K562 (cell line): ENCODE results near the gene CARD11. TPM values are rescaled to one million over a fixed set of nuclear protein-coding genes. Genes with fewer than 3 reads are reported as not detected.

Experiments used
- EGR1 ChIP-seq: fragments of 450-650 bp; conservative IDR thresholded peaks from 2 replicates; pipeline ENCODE4 v1.6.1; 2017; ENCODE audit warnings: mild to moderate bottlenecking
- ETV5 ChIP-seq: sonication (generic); formaldehyde crosslinking; IDR thresholded peaks from 2 replicates; pipeline ENCODE4 v1.4.0; 2020; ENCODE audit warnings: low read depth, mild to moderate bottlenecking, missing genetic modification reagents
- EWSR1 ChIP-seq: fragments of 450-650 bp; IDR thresholded peaks from 2 replicates; pipeline ENCODE4 v1.6.1; 2018; ENCODE audit warnings: borderline replicate concordance, mild to moderate bottlenecking, low read depth, moderate library complexity; ENCODE audit not compliant: partially characterized antibody
- FOXJ2 ChIP-seq: fragments of 200-800 bp; sonication (Bioruptor generic); IDR thresholded peaks from 2 replicates; pipeline ENCODE4 v1.6.1; 2016; ENCODE audit warnings: missing genetic modification characterization, missing compliant biosample characterization
- GTF2A2 ChIP-seq: IDR thresholded peaks from 2 replicates; pipeline ENCODE4 v1.6.1; 2016; ENCODE audit warnings: mild to moderate bottlenecking, missing genetic modification characterization, missing compliant biosample characterization
- KDM1A ChIP-seq, 2 experiments: fragments of 450-650 bp; IDR thresholded peaks; 2 replicates each; pipeline ENCODE4 v1.6.1; 2016; ENCODE audit warnings: mild to moderate bottlenecking in 2 of 2
- KDM5B ChIP-seq: fragments of 200-600 bp; sonication (generic); IDR thresholded peaks from 2 replicates; pipeline ENCODE4 v1.6.1; 2012; ENCODE audit warnings: low read depth, mild to moderate bottlenecking, moderate library complexity, low read length, control low read depth, inconsistent platforms; ENCODE audit not compliant: insufficient replicate concordance
- MAFG ChIP-seq: fragments of 450-650 bp; conservative IDR thresholded peaks from 2 replicates; pipeline ENCODE4 v1.6.1; 2016; ENCODE audit warnings: missing genetic modification characterization, missing compliant biosample characterization
- MAZ ChIP-seq, 2 experiments: fragments of 450-650 bp in 1 of 2; sonication (generic) in 1 of 2; formaldehyde crosslinking; IDR thresholded peaks in 1 of 2; conservative IDR thresholded peaks in 1 of 2; 2 replicates each; pipeline versions ENCODE4 v1.4.0 to v1.5.0; 2020; ENCODE audit warnings: mild to moderate bottlenecking in 1 of 2, missing genetic modification reagents in 1 of 2
- MTF1 ChIP-seq: fragments of 250-450 bp; sonication (Bioruptor Pico); IDR thresholded peaks from 2 replicates; pipeline ENCODE4 v1.9.0; 2021; ENCODE audit warnings: moderate library complexity, mild to moderate bottlenecking, inconsistent platforms, borderline replicate concordance
- NCOA4 ChIP-seq: fragments of 450-650 bp; IDR thresholded peaks from 2 replicates; pipeline ENCODE4 v1.6.1; 2018; ENCODE audit warnings: mild to moderate bottlenecking; ENCODE audit not compliant: partially characterized antibody
- NFE2 ChIP-seq: IDR thresholded peaks from 2 replicates; pipeline ENCODE4 v1.6.1; 2014; ENCODE audit warnings: antibody characterized with exemption, low read depth
- NFIC ChIP-seq: fragments of 450-650 bp; IDR thresholded peaks from 2 replicates; pipeline ENCODE4 v1.6.1; 2017; ENCODE audit warnings: mild to moderate bottlenecking, inconsistent platforms
- PREB ChIP-seq: sonication (generic); formaldehyde crosslinking; IDR thresholded peaks from 2 replicates; pipeline ENCODE4 v1.8.1; 2023; ENCODE audit warnings: mild to moderate bottlenecking, missing genetic modification reagents
- RBFOX2 ChIP-seq: fragments of 200-400 bp; formaldehyde crosslinking; IDR thresholded peaks from 2 replicates; pipeline ENCODE4 v1.6.1; 2017; ENCODE audit warnings: low read depth, mild to moderate bottlenecking, low read length, moderate library complexity
- SNIP1 ChIP-seq: fragments of 450-650 bp; IDR thresholded peaks from 2 replicates; pipeline ENCODE4 v1.7.1; 2017; ENCODE audit warnings: low read depth, mild to moderate bottlenecking
- SRF ChIP-seq, 2 experiments: fragments of 250-450, 450-650 bp in 1 of 2; sonication (Bioruptor Pico) in 1 of 2; sonication (generic) in 1 of 2; formaldehyde crosslinking; IDR thresholded peaks; 2 replicates each; pipeline versions ENCODE4 v1.5.0 to v1.5.1; 2020 to 2022; ENCODE audit warnings: mild to moderate bottlenecking in 1 of 2, missing genetic modification reagents in 1 of 2
- THRA ChIP-seq: fragments of 450-650 bp; IDR thresholded peaks from 2 replicates; pipeline ENCODE4 v1.6.1; 2017; ENCODE audit warnings: mild to moderate bottlenecking, moderate library complexity
- ZKSCAN1 ChIP-seq: fragments of 150-350 bp; IDR thresholded peaks from 2 replicates; pipeline ENCODE4 v1.6.1; 2016; ENCODE audit warnings: low read depth, low read length
- ZNF143 ChIP-seq: sonication (generic); formaldehyde crosslinking; IDR thresholded peaks from 2 replicates; pipeline ENCODE4 v1.9.0; 2022; ENCODE audit warnings: mild to moderate bottlenecking, missing genetic modification reagents
- ZNF24 ChIP-seq: fragments of 450-650 bp; IDR thresholded peaks from 2 replicates; pipeline ENCODE4 v1.6.1; 2016
- ZNF445 ChIP-seq: fragments of 250-450 bp; sonication (Bioruptor Pico); IDR thresholded peaks from 2 replicates; pipeline ENCODE4 v1.4.0; 2020; ENCODE audit warnings: low read depth, mild to moderate bottlenecking, moderate library complexity
- ZNF57 ChIP-seq: fragments of 450-650 bp; formaldehyde crosslinking; IDR thresholded peaks from 2 replicates; pipeline ENCODE4 v1.4.0; 2020; ENCODE audit warnings: mild to moderate bottlenecking, moderate library complexity
- ZNF586 ChIP-seq: fragments of 450-650 bp; formaldehyde crosslinking; conservative IDR thresholded peaks from 2 replicates; pipeline ENCODE4 v1.4.0; 2020; ENCODE audit warnings: mild to moderate bottlenecking, moderate library complexity
- polyA plus RNA-seq, 8 experiments: library from polyadenylated mRNA; depleted of rRNA in 4 of 8; stranded (reverse) in 5 of 8; unstranded in 3 of 8; fragments of >200 nt; fragmentation: Nextera tagmentation in 2 of 8; fragmentation: Illumina TruSeq in 1 of 8; extraction: Ambion mirVana in 2 of 8; extraction: Trizol in 1 of 8; gene quantifications; 2 replicates each; pipeline versions ENCODE4 v1.2.1 to v1.2.3, GENCODE V29; 2011 to 2014; ENCODE audit warnings: inconsistent platforms in 1 of 8, missing spikeins in 1 of 8
- total RNA-seq, 7 experiments: library from RNA; depleted of rRNA in 6 of 7; stranded (reverse); fragments of >200 nt in 6 of 7; fragmentation: Illumina TruSeq in 2 of 7; extraction: Trizol in 2 of 7; gene quantifications; 2 replicates each; pipeline versions ENCODE4 v1.2.1 to v1.2.3, GENCODE V29; 2011 to 2021; ENCODE audit warnings: low replicate concordance in 1 of 7
- TF ChIP-seq, protein P1 (sequence below), 2 experiments: IDR thresholded peaks; 2 replicates each; pipeline ENCODE4 v1.6.1; 2011; ENCODE audit warnings: borderline replicate concordance in 1 of 2, control low read depth in 1 of 2, low read depth in 1 of 2, low read length in 1 of 2, mild to moderate bottlenecking in 1 of 2, mixed read lengths in 1 of 2, moderate library complexity in 1 of 2; ENCODE audit not compliant: insufficient read depth in 1 of 2, insufficient read length in 1 of 2, poor library complexity in 1 of 2, severe bottlenecking in 1 of 2; ENCODE audit errors: extremely low read depth in 1 of 2
- TF ChIP-seq, protein P2 (sequence below): sonication (generic); formaldehyde crosslinking; IDR thresholded peaks from 2 replicates; pipeline ENCODE4 v1.9.0; 2022; ENCODE audit warnings: mild to moderate bottlenecking, missing genetic modification reagents

The CARD11 gene
- total and polyA plus RNA-seq, 9 of the 15 experiments (the other 6 are each of a cell fraction or from before 2014, with no cell fraction given) = 0.07 to 12.8 (median 5.7) TPM

DNA sequence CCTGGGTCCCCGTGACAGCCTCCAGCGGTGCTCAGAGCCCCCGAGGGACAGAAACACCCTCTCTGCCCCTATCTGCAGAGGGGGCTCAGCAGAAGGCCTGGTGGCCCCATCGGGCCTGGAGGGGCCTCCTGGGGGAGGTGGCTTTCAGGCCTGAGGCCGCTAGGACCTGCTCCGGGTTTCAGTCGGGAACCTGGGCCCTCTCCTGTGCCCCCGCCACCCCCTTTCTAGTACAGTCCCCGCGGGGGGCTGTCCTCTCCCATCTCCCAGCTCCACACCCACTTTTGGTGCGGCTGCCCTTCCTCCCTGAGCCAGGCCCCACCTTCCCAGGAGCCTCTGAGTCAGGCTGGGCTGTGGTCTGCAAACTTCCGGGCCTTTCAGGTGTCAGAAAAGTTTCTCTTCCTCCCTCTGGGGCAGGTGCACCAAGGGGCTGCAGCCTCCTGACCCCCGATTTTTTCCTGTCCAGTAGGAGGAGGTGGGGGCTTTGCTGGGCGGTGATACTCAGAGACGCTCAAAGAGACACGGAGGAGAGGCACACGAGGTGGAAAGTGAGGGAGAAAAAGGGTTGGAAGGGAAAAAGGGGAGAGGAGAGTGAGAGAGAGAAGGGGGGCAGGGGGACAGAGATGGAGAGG lies 692 bp downstream of the CARD11 start (continued):
- TF ChIP-seq ZNF57 (CRISPR knock-in tag) (no peak), ZNF143 (CRISPR knock-in tag) (no peak), MTF1 (no peak), SNIP1 (no peak), ETV5 (CRISPR knock-in tag) (no peak), MAZ (CRISPR knock-in tag; conservative IDR thresholded peaks at IDR 0.05 in 1 of 2, IDR thresholded peaks at IDR 0.05 in 1 of 2) (peak in 1 of 2 experiments; percentile 20; a peak in 1 of 4 replicates), ZKSCAN1 (no peak), FOXJ2 (no peak), EWSR1 (no peak), THRA (no peak), NFIC (no peak), EGR1 (peak; percentile 31; the same call in 1 of the 2 replicates), SRF (CRISPR knock-in tag; IDR thresholded peaks at IDR 0.05) (no peak), GTF2A2 (tag) (no peak), PREB (CRISPR knock-in tag) (no peak), MAFG (tag) (no peak), ZNF586 (no peak), NFE2 (no peak), NCOA4 (no peak), KDM1A (IDR thresholded peaks at IDR 0.05) (0 out of 4 replicates have a peak, but pooled peaks of 1 of the 2 experiments have one; percentile 3), ZNF445 (CRISPR knock-in tag) (no peak), ZNF24 (no peak), RBFOX2 (peak; percentile 47), KDM5B (peak; percentile 38)
- TF ChIP-seq, protein P1, sequence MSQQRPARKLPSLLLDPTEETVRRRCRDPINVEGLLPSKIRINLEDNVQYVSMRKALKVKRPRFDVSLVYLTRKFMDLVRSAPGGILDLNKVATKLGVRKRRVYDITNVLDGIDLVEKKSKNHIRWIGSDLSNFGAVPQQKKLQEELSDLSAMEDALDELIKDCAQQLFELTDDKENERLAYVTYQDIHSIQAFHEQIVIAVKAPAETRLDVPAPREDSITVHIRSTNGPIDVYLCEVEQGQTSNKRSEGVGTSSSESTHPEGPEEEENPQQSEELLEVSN (IDR thresholded peaks at IDR 0.05; ENCODE audit: borderline replicate concordance in 1 of 2, extremely low read depth in 1 of 2, insufficient read depth in 1 of 2, insufficient read length in 1 of 2, low read depth in 1 of 2, low read length in 1 of 2, poor library complexity in 1 of 2, severe bottlenecking in 1 of 2) = no peak
- TF ChIP-seq, protein P2, sequence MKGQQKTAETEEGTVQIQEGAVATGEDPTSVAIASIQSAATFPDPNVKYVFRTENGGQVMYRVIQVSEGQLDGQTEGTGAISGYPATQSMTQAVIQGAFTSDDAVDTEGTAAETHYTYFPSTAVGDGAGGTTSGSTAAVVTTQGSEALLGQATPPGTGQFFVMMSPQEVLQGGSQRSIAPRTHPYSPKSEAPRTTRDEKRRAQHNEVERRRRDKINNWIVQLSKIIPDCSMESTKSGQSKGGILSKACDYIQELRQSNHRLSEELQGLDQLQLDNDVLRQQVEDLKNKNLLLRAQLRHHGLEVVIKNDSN (CRISPR knock-in tag) = no peak
